Measurements from ENCODE around the gene DEFB114.

DNA sequence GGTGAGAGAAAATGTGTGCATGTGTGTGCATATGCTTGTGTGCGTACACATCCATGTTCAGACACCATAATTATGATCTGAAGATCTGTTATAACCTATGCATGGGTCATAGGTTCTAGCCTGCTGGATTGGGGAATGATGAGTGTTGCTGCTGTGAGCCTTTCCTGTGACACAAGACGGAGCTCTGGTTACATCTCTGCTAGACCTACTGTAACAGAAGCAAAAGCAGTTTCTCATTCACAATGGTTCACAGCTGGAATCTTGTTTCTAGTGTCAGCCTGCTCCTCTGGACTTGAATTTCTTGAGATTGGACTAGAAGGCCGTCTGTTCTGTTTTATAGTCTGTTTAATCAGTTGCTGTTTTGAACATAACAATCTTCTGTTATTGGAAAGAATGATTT is 40.1 kb downstream of the DEFB114 start:
- TF ChIP-seq EZH2 (IDR thresholded peaks at IDR 0.05), result no peak
- TF ChIP-seq POLR2AphosphoS5 (IDR thresholded peaks at IDR 0.05; ENCODE audit: borderline replicate concordance, low read depth, low read length), result no peak
